H1 (cell line): ENCODE data around the gene F5. TPM values are rescaled to one million over a fixed set of nuclear protein-coding genes. Genes with fewer than 3 reads are reported as not detected.

Source experiments
- CTBP2 ChIP-seq: IDR thresholded peaks from 2 replicates; pipeline ENCODE4 v1.7.0; 2011; ENCODE audit warnings: borderline replicate concordance, mild to moderate bottlenecking, moderate library complexity, mixed read lengths, low read length; ENCODE audit not compliant: insufficient read depth, insufficient read length
- RAD21 ChIP-seq, 2 experiments: IDR thresholded peaks in 1 of 2; conservative IDR thresholded peaks in 1 of 2; 2 replicates each; pipeline ENCODE4 v1.6.1; 2011; ENCODE audit warnings: low read depth in 2 of 2, low read length in 2 of 2, improper control_type of control experiment in 1 of 2, inconsistent platforms in 1 of 2, mild to moderate bottlenecking in 1 of 2, moderate library complexity in 1 of 2
- polyA plus RNA-seq, 7 experiments: library from polyadenylated mRNA; depleted of rRNA in 3 of 7; stranded (reverse) in 5 of 7; unstranded in 2 of 7; fragments of >200 nt in 5 of 7; fragments of 200-250 nt in 2 of 7; gene quantifications; 1 replicate in 5 of 7; 2 replicates in 1 of 7; 4 replicates in 1 of 7; pipeline versions ENCODE4 v1.2.1 to v1.2.3, GENCODE V29; 2011 to 2013; ENCODE audit warnings: missing spikeins in 2 of 7, mixed read lengths in 2 of 7
- total RNA-seq: library from RNA; stranded (reverse); fragmentation: NEBNext Ultra II Directional; extraction: Animal tissue kit (Norgen Biotek cat#: 25700); gene quantifications from 2 replicates; pipeline ENCODE4 v1.2.1, GENCODE V29; 2021

F5 gene
- total and polyA plus RNA-seq, 2 of the 8 experiments (the other 6 are each of a cell fraction or from before 2014, with no cell fraction given): 0.04 to 0.06 TPM

GRCh38 chr1:169563650-169564049 is 22.6 kb downstream of the F5 start (continued):
- TF ChIP-seq RAD21 (IDR thresholded peaks at IDR 0.05 in 1 of 2, conservative IDR thresholded peaks at IDR 0.05 in 1 of 2; ENCODE audit: low read depth in 2 of 2, low read length in 2 of 2) (no peak), CTBP2 (no peak)
